T-helper 1 cell (primary cell): ENCODE results near the gene CARD11.
"Not testable (repeated sequence)": the region's sequence is repeated elsewhere in the genome, so short reads cannot be mapped to it uniquely, and the experiment has no call there.

Source experiments
- DNase-seq, 5 donors: peaks; one replicate each; pipeline ENCODE4 v3.0.0-alpha.2; 2012 to 2020

CARD11 gene

GRCh38 chr7:2924866-2925840 lies 118.5 kb downstream of the CARD11 start:
- DNase-seq = no peak

GRCh38 chr7:2923886-2924574 lies 119.6 kb downstream of the CARD11 start:
- DNase-seq = no peak

- DNase-seq = no peak
These were observed 120.3 kb downstream of the CARD11 start for GRCh38 chr7:2923291-2923781.

GRCh38 chr7:2922866-2923265 lies 120.8 kb downstream of the CARD11 start:
- DNase-seq = no peak

GRCh38 chr7:2922348-2922691 lies 121.3 kb downstream of the CARD11 start:
- DNase-seq = no peak

GRCh38 chr7:2921653-2922347 lies 121.9 kb downstream of the CARD11 start:
- no peak for DNase-seq

GRCh38 chr7:2920956-2921652 lies 122.6 kb downstream of the CARD11 start:
- DNase-seq = no peak

GRCh38 chr7:2920480-2920879 lies 123.2 kb downstream of the CARD11 start:
- not testable (repeated sequence) for DNase-seq

- DNase-seq = no peak
These were observed 123.6 kb downstream of the CARD11 start for GRCh38 chr7:2920041-2920440.

GRCh38 chr7:2919256-2919655 lies 124.4 kb downstream of the CARD11 start:
- DNase-seq = no peak

- no peak for DNase-seq
These were observed 125.3 kb downstream of the CARD11 start for GRCh38 chr7:2918406-2918805.

GRCh38 chr7:2915023-2915422 lies 128.6 kb downstream of the CARD11 start:
- no peak for DNase-seq

- no peak for DNase-seq
These were observed 129.8 kb downstream of the CARD11 start for GRCh38 chr7:2913760-2914387.

GRCh38 chr7:2912684-2913439 lies 130.8 kb downstream of the CARD11 start:
- DNase-seq = no peak

GRCh38 chr7:2911466-2911865 lies 132.2 kb downstream of the CARD11 start:
- no peak for DNase-seq

GRCh38 chr7:2909471-2910039 lies 134.1 kb downstream of the CARD11 start:
- DNase-seq = no peak

GRCh38 chr7:2909043-2909442 lies 134.6 kb downstream of the CARD11 start:
- no peak for DNase-seq

GRCh38 chr7:2908103-2908683 lies 135.5 kb downstream of the CARD11 start:
- DNase-seq = no peak

- no peak for DNase-seq
These were observed 137.3 kb downstream of the CARD11 start for GRCh38 chr7:2906197-2906931.

- DNase-seq = no peak
These were observed 138.2 kb downstream of the CARD11 start for GRCh38 chr7:2905500-2905899.
